MM.1S (cell line): ENCODE results near the gene ETFB.
"Not testable (repeated sequence)": the region's sequence is repeated elsewhere in the genome, so short reads cannot be mapped to it uniquely, and the experiment has no call there.

Experiments
- DNase-seq: peaks from one replicate; pipeline ENCODE4 v3.0.0-alpha.2; 2015
- H2AFZ ChIP-seq: fragments of 300-600 bp; sonication (generic); 2 replicates; pipeline ENCODE4 v1.6.0; 2016; ENCODE audit warnings: antibody characterized with exemption, low read length
- H3F3A ChIP-seq: fragments of 300-600 bp; sonication (generic); 2 replicates; pipeline ENCODE4 v1.6.1; 2016; ENCODE audit warnings: mild to moderate bottlenecking, antibody characterized with exemption, low read length, moderate library complexity, mixed read lengths; ENCODE audit not compliant: insufficient read depth
- H3K27ac ChIP-seq: fragments of 300-600 bp; sonication (generic); 2 replicates; pipeline ENCODE4 v1.5.1; 2016; ENCODE audit warnings: mild to moderate bottlenecking, low read length
- H3K27me3 ChIP-seq: fragments of 300-600 bp; sonication (generic); replicated peaks from 2 replicates; pipeline ENCODE4 v1.6.0; 2016; ENCODE audit warnings: low read length; ENCODE audit not compliant: insufficient read depth
- H3K36me3 ChIP-seq: fragments of 300-600 bp; sonication (generic); replicated peaks from 2 replicates; pipeline ENCODE4 v1.6.1; 2016; ENCODE audit warnings: mild to moderate bottlenecking, low read length, mixed read lengths; ENCODE audit not compliant: insufficient read depth
- H3K4me1 ChIP-seq: fragments of 300-600 bp; sonication (generic); 2 replicates; pipeline ENCODE4 v1.6.1; 2016; ENCODE audit warnings: low read length, mixed read lengths
- H3K4me2 ChIP-seq: fragments of 300-600 bp; sonication (generic); 2 replicates; pipeline ENCODE4 v1.6.0; 2016; ENCODE audit warnings: low read depth, low read length
- H3K4me3 ChIP-seq: fragments of 300-600 bp; sonication (generic); 2 replicates; pipeline ENCODE4 v1.5.1; 2016; ENCODE audit warnings: low read length, mixed read lengths
- H3K79me2 ChIP-seq: fragments of 300-600 bp; sonication (generic); 2 replicates; pipeline ENCODE4 v1.6.1; 2016; ENCODE audit warnings: mixed run types, low read length, mixed read lengths
- H3K9ac ChIP-seq: fragments of 300-600 bp; sonication (generic); 2 replicates; pipeline ENCODE4 v1.6.1; 2016; ENCODE audit warnings: low read length, mixed read lengths
- H3K9me2 ChIP-seq: fragments of 300-600 bp; sonication (generic); replicated peaks from 2 replicates; pipeline ENCODE4 v1.6.1; 2016; ENCODE audit warnings: mild to moderate bottlenecking, low read length, mixed read lengths; ENCODE audit not compliant: insufficient read depth
- H3K9me3 ChIP-seq: fragments of 300-600 bp; sonication (generic); replicated peaks from 2 replicates; pipeline ENCODE4 v1.6.1; 2016; ENCODE audit warnings: mild to moderate bottlenecking, low read length, mixed read lengths; ENCODE audit not compliant: insufficient read depth
- H4K20me1 ChIP-seq: fragments of 300-600 bp; sonication (generic); 2 replicates; pipeline ENCODE4 v1.6.1; 2016; ENCODE audit warnings: mild to moderate bottlenecking, low read length, moderate library complexity, mixed read lengths; ENCODE audit not compliant: insufficient read depth
- EZH2 ChIP-seq: fragments of 300-600 bp; sonication (generic); optimal IDR thresholded peaks from 2 replicates; pipeline ENCODE3; 2017; ENCODE audit warnings: low read depth, mild to moderate bottlenecking, antibody characterized with exemption, low read length, mixed read lengths
- EZH2phosphoT487 ChIP-seq: fragments of 300-600 bp; sonication (generic); IDR thresholded peaks from 2 replicates; pipeline ENCODE4 v1.6.1; 2018; ENCODE audit warnings: antibody characterized with exemption, low read length
- TF ChIP-seq, protein P1 (sequence below): fragments of 300-600 bp; sonication (generic); IDR thresholded peaks from 2 replicates; pipeline ENCODE4 v1.5.1; 2016; ENCODE audit warnings: antibody characterized with exemption, low read length, mixed read lengths

Gene ETFB

DNA sequence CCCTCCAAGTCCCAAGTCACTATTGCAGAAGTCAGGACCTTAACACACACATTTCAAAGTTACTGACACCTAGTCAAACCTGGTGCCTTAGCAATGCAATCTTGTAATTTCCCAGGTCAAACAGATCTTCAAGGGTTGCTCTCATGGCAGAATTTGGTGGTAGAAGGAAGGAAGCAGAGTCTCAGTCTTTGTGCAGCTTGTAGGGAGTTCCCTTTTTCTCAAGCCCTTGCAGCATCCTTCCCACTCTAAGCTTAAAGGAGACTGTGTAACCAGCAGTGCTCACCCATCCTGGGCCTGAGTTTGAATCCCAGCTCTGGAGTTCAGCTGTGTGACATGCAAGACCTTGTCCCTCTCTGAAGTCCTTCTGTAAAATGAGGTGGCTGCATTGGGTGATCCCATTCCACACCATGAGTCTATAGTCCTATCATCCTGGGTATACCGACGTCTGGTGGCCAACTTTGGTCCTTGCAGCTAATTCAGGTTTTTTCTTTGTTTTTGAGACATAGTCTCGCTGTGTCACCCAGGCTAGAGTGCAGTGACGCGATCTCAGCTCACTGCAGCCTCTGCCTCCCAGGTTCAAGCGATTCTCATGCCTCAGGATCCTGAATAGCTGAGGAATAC lies 41.4 kb upstream of the ETFB start:
- Histone ChIP-seq H3K9ac (no peak overlapping the region), H3K9me3 (no peaks in the 10 kb centered on the region), H3F3A (no peaks in the 10 kb centered on the region), H3K9me2 (no peaks in the 10 kb centered on the region), H3K4me1 (no peaks in the 10 kb centered on the region), H3K27me3 (no peaks in the 10 kb centered on the region), H4K20me1 (no peaks in the 10 kb centered on the region), H3K4me3 (no peak overlapping the region), H3K79me2 (no peaks in the 10 kb centered on the region), H3K4me2 (no peak overlapping the region), H2AFZ (no peak overlapping the region), H3K36me3 (no peaks in the 10 kb centered on the region), H3K27ac (no peak overlapping the region)
- TF ChIP-seq, protein P1, sequence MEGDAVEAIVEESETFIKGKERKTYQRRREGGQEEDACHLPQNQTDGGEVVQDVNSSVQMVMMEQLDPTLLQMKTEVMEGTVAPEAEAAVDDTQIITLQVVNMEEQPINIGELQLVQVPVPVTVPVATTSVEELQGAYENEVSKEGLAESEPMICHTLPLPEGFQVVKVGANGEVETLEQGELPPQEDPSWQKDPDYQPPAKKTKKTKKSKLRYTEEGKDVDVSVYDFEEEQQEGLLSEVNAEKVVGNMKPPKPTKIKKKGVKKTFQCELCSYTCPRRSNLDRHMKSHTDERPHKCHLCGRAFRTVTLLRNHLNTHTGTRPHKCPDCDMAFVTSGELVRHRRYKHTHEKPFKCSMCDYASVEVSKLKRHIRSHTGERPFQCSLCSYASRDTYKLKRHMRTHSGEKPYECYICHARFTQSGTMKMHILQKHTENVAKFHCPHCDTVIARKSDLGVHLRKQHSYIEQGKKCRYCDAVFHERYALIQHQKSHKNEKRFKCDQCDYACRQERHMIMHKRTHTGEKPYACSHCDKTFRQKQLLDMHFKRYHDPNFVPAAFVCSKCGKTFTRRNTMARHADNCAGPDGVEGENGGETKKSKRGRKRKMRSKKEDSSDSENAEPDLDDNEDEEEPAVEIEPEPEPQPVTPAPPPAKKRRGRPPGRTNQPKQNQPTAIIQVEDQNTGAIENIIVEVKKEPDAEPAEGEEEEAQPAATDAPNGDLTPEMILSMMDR: no peak
- TF ChIP-seq EZH2phosphoT487 (no peak), EZH2 (no peak)
- no peak for DNase-seq

DNA sequence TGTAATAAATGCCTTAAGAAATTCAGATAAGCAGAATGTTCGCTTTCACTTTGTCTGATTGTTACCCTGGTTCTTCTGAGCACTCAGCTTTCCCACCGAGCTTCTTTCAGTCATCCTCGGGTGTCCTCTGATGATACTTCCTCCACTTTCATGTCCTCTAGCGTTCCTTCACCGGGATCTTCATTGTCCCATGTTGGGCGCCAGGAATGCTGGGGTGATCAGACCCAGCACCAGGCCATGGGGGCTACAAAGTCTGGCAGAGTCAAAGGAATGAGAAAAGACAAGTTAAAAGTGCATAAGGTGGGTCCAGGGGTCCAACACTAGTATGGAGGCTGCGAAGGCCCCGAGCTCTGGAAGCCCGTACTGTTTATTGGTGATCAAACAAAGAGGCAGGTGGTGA lies 35.9 kb upstream of the ETFB start:
- Histone ChIP-seq H3K36me3 (no peaks in the 10 kb centered on the region), H3K9me3 (no peaks in the 10 kb centered on the region), H3K4me3 (no peak overlapping the region), H3K79me2 (no peaks in the 10 kb centered on the region), H3F3A (no peaks in the 10 kb centered on the region), H2AFZ (no peak overlapping the region), H3K27me3 (no peaks in the 10 kb centered on the region), H3K4me2 (no peak overlapping the region), H3K9ac (no peak overlapping the region), H3K4me1 (no peaks in the 10 kb centered on the region), H4K20me1 (no peaks in the 10 kb centered on the region), H3K9me2 (no peaks in the 10 kb centered on the region), H3K27ac (no peak overlapping the region)
- no peak for TF ChIP-seq EZH2
- no peak for TF ChIP-seq EZH2phosphoT487
- TF ChIP-seq, protein P1: no peak
- DNase-seq: no peak

DNA sequence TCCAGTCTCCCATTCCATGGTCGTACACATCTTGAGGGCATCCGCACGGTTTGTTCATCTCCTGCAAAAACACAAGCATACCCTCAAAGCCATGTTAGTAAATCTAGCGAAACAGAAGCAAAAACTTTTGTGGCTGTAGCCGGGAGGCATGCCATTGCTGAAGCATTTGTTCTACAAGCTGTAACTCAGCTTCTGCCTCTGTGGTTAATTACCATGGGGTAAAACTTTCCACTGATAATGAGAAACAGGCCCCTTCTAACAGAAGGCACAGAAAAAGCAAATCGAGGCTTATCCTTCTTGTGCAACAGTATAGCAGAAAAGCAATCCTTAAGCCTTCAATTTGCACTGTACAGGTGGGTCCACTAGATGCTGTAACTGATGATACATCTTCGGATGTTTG lies 33.7 kb upstream of the ETFB start:
- DNase-seq, H3K9ac ChIP-seq, H3K79me2 ChIP-seq: not testable (repeated sequence)

DNA sequence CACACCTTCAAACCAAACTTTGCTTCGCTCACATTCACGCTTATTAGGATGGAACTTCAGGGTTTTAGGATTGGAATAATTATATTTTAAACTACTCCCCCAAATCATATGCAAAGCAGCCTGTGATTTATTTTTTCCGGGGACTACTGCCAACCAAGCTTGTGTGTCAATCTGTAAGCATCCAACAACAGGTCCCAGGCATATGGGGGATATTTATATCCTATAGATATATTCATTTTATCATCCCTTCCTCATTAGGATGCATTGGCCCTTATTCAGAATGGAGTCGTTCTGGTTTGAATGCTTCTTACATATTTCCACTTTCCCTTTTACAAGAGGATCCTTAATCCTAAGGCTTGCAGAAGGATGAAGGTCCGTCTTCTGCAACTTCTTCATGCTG lies 33.0 kb upstream of the ETFB start:
- Histone ChIP-seq H3K9me3 (no peaks in the 10 kb centered on the region), H3K9me2 (no peaks in the 10 kb centered on the region), H3K4me3 (no peak overlapping the region), H4K20me1 (no peaks in the 10 kb centered on the region), H3K4me2 (no peak overlapping the region), H3F3A (no peaks in the 10 kb centered on the region), H3K27ac (no peak overlapping the region), H3K4me1 (no peaks in the 10 kb centered on the region), H3K27me3 (no peaks in the 10 kb centered on the region), H2AFZ (no peak overlapping the region), H3K9ac (no peak overlapping the region), H3K79me2 (no peaks in the 10 kb centered on the region), H3K36me3 (no peaks in the 10 kb centered on the region)
- TF ChIP-seq, protein P1: no peak
- TF ChIP-seq EZH2: no peak
- TF ChIP-seq EZH2phosphoT487: no peak
- DNase-seq: no peak

More for the DNA sequence above, 33.7 kb upstream of the ETFB start:
- H3K27ac ChIP-seq, H3F3A ChIP-seq, H3K9me2 ChIP-seq, H3K9me3 ChIP-seq, H3K4me1 ChIP-seq, H2AFZ ChIP-seq, H3K4me2 ChIP-seq, H4K20me1 ChIP-seq, H3K27me3 ChIP-seq, H3K4me3 ChIP-seq, H3K36me3 ChIP-seq: not testable (repeated sequence)
